Measurements from ENCODE around the gene AEBP1.
A peak's percentile ranks its signal among the peaks of the same experiment; 100 is the strongest.
"Not testable (repeated sequence)": the region's sequence is repeated elsewhere in the genome, so short reads cannot be mapped to it uniquely, and the experiment has no call there.

AEBP1 gene

DNA sequence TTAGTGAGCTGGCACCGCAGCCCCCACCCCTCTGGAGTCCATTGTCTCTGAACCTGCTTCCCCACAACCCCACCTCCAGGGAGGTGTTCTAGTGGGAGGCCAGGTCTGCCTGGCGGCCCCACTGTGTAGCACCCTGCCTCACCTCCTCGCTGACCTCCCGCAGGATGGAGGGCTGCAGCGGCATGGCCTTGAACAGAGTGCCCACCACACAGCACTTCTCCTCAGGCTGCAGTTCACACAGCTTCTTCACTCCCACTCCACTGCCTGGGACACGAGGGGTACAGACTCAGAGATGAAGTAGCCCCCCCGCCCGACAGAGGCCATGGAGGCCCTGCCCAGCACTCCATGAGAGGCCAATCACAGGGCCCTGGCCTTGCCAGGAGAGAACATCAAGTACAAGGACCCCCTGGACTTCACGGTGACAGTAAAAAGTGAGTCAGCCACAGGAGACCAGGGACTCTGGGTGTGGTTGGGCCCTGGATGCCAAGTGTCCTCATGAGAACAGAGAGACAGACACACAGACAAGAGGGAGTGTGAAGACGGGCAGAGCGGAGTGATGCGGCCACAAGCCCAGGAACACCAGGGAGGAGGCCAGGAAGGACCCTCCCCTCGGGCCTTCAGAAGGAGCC is 13.8 kb downstream of the AEBP1 start:
- DNase-seq (ENCODE audit: low read depth in 3 of 3): no peak

DNA sequence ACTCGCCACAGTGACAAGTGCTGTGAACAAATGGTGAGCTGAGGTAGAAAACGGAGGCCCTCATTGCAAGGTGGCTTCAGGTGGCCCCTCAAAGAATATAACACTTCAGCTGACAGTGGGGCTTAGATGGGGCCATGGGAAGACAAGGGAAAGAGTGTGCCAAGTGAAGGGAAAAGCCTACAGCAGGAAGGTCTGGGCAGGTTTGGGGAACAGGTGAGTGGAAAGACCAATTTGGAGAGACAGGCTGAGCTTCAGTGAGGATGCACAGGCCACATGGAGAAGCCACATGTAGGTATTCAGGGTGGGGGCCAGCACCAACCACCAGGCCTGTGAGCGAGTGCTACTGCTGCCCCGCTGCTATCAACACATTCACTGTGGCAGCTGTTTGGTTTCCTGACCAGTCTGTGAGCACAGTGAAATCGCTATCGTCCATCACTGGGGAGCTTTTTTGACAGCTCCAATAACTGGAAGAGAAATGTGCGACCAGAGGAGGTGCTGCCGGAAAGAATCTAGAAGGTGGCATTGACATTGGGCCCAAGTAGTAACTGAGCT is 15.8 kb downstream of the AEBP1 start:
- DNase-seq (ENCODE audit: low read depth in 3 of 3): no peak

DNA sequence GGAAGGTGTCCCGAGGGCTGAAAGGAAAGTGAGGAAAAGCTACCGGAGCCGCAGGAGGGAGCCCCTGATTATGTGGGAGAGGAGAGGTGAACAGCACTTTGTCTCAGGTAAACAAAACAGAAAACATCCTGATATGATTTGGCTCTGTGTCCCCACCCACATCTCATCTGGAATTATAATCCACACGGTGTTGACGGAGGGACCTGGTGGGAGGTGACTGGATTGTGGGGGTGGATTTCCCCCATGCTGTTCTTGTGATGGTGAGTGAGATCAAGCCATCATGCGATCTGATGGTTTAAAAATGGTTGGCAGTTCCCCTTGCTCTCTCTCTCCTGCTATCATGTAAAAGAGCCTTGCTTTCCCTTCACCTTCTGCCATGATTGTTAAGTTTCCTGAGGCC is 16.2 kb downstream of the AEBP1 start:
- DNase-seq (ENCODE audit: low read depth in 3 of 3): no peak

DNA sequence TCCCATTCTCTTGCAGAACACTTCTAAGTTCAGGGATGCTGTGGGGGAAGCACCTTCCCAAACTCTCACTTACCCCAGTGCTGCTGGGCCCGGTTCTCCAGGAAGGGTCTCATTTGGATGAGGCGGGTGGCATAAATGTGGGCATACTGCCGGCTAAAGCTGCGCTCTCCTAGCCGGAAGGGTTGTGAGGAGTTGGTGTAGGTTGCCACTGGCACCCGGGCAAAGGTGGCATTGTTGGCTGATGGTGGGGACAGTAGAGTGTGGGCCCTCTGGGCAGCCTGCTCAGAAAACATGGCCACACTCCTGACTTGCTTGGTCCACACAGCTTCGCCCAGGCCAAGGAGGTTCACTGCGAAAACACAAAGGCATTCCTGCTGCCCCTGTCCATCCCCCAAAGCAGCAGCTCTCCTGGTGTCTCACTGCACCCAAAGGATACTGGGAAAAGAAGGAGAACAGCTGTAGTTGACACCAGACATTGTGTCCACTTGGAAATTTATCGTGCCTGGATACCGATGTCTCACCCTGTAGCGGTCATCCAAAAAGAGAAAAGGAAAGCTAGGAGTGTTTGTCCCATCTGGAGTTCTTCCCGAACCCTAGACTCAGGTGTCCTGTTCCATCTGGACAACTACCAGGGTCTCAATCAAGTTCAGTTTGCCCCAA is 17.7 kb downstream of the AEBP1 start:
- DNase-seq (ENCODE audit: low read depth in 3 of 3): no peak

DNA sequence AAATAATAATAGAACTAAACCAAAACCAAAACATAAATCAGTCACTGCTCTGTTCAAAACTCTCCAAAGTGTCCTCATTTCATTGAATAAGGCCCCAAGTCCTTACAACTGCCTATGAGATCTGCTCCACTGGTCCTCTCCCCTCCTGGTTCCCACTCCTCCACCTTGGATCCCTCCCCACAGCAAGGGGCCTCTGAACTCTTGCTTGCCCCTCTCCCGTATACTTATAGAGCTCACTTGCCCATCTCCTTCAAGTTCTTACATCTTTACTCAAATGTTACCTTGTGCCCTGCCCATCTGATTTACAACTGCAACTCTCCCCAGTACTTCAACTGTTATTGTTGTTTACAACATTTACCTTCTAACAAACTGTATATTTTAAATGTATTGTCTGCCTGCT is 18.4 kb downstream of the AEBP1 start:
- no peak for DNase-seq (ENCODE audit: low read depth in 3 of 3)

DNA sequence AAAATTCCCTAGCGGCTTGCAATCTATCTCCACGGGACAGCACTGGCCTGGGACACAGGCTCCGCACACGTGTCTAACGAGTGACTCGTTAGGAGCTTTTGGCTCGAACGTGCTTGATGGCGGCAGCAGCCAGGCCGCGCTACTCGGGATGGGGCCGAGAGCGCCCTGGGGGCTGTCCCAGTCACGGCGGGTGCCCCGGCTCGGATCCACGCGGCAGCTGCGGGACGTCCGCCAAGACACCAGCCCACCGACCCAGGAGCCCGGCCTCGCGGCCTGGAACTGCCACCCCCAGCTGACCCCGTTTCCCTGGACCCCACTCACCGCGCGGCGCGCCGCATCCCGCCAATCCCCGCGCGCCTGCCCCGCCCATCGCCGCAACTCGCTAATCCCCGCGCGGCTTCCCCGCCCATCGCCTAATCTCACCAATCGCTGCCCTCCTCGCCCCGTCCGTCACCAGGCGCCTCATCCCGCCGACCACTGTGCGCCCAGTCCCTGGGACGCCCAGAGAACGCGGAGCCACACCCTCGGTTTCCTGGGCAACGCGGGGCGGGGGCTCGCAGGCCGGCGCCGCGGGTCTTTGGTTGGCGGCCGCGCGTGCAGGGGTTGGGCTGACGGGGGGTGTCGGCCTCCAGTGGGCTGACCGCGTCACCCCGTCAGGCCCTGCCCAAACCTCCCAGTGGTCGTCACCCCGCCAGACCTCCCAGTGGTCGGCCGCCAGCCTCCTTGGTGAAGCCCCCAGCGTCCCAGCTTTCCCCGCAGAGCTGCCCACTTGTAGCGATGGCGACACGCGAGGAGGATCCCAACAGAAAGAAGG is 19.3 kb downstream of the AEBP1 start, which contains the start of gene POLD2:
POLD2 (minus strand) TSS at position 359 of the 814 bp plus-strand sequence. CDS start 1,495 bp downstream, outside the sequence.
- peak; percentile 96 to 99 (median 97) for DNase-seq (ENCODE audit: low read depth in 3 of 3)

DNA sequence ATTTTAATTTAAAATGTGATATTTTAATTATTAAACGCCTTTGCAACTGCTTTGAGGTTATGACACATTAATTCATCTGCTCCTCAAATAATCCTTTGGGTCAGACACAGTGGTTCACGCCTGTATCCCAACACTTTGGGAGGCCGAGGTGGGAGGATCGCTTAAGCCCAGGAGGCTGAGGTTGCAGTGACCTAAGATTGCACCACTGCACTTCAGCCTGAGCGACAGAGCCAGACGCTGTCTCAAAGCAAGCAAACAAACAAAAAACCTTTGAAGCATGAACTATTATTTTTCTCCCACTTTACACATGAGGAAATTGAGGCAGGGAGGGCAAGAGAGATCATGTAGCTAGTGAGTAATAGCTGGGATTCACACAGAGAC is 20.7 kb downstream of the AEBP1 start:
- DNase-seq (ENCODE audit: low read depth in 3 of 3): no peak

DNA sequence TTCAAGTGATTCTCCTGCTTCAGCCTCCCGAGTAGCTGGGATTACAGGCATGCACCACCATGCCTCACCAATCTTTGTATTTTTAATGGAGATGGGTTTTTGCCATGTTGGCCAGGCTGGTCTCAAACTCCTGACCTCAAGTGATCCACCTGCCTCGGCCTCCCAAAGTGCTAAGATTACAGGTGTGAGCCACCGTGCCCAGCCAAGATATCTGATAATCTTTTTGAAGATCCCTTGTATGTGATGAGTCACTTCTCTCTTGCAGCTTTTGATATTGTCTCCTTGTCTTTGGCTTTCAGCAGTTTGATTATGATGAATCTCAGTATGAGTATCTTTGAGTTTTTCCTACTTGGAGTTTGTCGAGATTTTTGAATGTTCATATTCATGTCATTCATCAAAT is 22.4 kb downstream of the AEBP1 start:
- not testable (repeated sequence) for DNase-seq (ENCODE audit: low read depth in 3 of 3)

DNA sequence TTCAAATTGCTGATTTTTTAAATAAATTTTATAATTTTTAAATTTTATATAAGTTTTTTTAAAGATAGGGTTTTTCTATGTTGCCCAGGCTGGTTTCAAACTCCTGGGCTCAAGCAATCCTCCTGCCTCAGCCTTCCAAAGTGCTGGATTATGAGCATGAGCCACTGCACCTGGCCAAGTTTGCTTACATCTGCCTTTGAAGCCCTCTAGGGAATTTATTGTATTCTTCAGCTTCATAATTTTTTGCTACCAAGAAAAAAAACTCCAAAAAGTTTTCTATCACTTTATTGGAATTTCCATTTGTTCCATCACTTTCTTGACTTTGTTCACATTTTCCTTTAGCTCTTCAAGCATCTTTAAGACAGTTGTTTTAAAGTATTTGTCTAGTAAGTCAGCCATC is 23.0 kb downstream of the AEBP1 start:
- no peak for DNase-seq (ENCODE audit: low read depth in 3 of 3)

DNA sequence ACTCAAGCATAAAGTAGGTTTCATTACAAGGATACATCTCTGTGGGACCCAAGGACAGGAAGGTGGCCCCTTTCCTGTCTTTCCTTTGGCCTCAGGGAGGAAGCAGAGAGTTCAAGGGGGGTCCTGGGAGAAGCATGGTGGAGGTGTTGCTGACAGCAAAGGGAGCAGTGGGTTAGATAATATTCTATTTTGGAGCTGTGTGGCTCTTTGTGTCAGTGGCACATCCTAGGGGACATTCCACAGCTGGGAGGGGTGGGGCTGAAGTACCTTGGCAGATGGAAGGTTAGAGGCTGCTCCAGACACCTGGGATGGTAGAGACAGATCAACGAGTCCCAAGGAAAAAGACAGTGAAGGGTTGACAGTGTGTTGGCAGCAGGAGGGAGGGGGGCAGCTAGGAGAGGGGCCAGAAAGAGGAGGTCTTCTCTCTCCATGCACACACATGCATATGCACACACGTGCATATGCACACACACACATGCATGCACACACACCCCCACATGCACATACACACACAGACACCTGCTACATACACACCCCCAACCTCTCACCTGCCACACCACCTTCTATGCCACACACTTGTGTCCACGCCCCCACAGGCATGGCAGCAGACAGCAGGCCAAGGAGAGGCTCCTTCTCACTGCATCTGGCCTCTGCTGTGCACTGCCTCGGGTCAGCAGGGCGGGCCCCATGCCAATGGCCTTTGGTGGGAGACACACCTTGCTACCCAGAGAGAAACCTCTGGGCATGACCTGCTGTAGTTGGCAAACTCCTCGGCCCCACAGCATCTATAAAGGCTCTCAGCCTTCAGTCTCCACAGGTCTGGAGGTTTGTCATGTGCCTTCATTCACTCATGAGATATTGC is 24.8 kb downstream of the AEBP1 start:
- no peak for DNase-seq (ENCODE audit: low read depth in 3 of 3)

DNA sequence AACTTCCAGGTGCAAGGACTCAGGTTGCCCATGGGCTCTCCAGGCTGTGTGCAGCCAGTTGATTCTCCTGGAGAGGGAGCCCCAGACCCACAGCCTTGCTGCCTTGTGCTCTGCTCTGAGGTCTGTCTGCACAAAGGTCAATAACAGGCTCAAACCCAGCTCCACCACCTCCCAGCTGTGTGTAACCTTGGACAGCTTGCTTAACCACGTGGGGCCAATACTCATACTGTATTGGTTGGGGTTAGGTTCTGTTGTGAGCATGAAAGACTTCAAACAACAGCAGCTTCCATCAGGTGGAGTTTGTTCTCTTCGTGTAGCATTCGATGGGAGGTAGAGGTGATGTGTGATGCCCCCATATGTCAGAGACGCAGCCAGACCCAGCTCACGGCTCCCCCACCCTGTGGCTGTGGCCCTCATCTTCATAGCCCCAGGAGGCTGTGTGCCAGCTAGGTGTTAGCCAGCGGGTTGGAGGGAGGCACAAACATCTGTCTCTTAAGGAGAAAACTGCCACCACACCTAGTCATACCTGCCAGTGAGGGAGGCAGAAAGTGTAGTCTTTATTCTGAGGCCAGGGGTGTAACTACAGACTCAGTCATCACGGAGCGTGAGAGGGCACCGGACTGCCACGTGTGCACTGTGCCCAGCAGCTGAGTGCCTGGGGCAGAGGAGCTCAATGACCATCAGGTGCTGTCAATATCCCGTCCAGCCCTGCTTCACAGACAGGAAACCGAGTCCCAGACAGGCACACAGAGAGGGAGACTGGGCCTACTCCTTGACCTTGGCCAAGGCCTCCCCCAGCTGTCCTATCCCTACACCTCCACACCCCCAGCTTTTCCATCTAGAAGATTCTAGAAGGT is 27.3 kb downstream of the AEBP1 start:
- no peak for DNase-seq (ENCODE audit: low read depth in 3 of 3)

DNA sequence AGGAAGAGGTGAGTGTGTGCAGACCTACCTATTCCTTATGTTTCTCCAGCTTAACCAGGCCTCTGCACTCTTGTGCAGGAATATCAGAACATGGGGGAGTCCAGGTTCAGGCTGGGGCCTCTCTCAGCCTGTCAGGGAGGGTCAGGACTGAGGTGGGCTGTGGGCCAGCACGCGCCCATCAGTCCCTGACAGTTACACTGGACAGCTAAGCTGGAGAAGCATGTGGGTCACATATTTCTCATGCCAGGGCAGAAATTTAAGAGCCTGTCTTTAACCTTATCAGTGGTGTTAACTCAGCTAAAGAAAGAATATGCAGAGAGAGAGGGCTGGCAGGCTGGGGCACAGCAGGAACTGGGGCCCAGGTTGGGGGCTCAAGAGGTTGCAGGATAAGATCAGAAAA is 27.9 kb downstream of the AEBP1 start:
- no peak for DNase-seq (ENCODE audit: low read depth in 3 of 3)

DNA sequence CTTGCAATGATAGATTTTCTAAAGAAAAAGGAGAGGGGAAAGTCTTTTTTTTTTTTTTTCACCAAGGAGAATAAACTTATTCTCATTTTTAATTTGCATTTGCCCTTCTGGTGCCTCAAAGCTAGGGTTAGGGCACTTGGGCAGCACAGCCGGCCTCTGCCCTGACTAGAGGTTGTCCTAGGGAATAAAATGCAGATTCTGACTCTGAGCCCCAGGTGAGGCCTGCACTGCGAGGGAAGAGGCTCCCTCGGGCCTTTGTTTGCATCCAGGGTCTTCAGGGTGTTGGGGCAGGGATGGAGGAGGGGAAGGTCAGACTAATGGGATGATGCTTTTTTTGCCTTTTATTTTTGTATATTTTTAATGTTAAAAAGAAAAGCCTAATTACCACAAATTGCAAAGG is 29.1 kb downstream of the AEBP1 start:
- DNase-seq (ENCODE audit: low read depth in 3 of 3): no peak

DNA sequence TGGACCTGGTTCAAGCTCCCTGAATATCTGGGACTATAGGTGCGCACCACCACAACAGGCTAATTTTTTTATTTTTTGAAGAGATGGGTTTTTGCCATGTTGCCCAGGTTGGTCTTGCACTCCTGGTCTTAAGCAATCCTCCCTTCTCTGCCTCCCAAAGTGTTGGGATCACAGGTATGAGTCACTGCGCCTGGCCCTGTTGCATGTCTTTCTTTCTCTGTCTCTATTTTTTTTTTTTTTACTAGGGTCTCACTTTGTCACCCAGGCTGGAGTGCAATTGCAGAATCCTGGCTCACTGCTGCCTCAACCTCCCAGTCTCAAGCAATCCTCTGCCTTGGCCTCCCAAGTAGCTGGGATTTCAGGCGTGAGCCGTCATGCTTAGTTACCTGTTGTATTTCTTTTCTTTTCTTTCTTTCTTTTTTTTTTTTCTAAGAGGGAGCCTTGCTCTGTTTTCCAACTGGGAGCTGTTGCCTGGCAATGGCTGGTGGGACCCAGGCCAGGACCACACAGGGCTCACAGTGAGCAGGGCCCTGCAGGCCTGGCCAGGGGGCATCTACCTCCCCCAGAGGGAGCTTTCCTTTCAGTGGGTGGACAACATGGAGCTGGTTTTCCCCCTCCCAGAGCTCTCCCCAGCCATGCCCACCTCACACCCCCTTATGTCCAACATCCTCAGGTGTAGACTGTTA is 30.9 kb downstream of the AEBP1 start:
- no peak for DNase-seq (ENCODE audit: low read depth in 3 of 3)

DNA sequence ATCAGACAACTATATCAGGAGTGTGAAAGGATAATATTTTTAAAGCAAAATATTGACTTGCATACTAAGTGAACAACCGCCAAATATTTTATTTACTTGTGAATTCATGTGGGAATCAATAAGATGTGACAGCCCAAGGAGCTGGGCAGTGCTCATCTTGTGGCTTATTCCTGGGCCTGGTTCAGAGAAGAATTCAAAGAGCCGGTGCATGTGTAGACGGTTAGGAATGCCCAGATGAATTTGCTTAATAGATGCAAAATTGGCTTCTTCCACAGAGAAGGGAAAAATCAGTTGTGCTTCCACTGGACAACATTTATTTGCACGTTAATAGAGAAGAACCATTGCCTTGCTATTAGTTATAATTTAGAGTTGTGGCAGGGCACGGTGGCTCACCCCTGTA is 32.6 kb downstream of the AEBP1 start:
- no peak for DNase-seq (ENCODE audit: low read depth in 3 of 3)

DNA sequence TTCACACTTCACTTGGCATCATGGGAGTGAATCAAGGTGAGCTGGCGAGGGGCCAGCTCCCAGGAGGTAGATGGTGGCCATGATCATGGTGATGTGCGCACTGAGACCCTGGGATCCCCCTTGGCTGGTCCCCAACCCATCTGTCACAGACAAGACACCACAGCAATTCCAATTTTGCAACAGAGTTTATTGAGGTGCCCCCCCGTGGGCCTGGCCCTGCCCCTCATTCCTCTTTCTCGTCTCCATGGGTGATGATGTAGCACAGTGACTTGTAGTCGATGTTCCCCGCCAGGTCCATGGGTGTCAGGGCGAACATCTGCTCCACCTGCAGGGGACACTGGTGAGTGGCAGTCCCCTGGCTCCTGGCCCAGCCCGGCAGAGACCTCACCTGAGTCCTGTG is 34.6 kb downstream of the AEBP1 start:
- no peak for DNase-seq (ENCODE audit: low read depth in 3 of 3)

DNA sequence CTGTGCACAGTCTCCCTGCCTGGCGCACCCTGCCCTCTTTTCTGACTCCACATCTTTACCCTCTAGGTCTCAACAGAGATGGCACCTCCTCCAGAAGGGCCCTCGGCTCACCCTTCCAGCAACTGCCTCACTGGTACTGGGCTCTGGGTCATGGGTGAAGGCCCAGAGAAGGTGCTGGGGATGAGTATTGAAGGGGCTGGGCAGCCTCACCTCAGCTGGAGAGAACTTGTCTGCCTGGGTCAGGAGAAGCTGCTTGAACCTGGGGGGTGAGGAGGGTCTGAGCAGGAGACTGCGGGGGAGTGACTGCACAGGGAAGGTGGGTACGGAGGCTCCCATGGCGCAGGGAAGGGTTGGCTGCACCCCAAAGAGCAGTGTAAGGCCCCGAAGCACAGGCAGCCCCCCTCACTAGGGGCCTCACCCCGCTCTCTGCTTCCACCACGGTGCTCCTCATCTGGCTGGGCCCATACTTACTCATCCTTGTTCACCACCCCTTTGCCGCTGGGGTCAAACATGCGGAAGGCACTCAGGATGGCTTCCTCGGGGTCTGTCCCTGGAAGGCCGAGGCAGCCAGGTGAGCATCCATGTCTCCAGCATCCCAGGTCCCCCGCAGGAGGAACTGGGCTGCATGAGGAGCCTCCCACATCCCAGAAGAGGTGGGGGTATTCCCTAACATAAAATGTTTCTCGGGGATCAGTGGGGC is 35.3 kb downstream of the AEBP1 start:
- DNase-seq (ENCODE audit: low read depth in 3 of 3): no peak

DNA sequence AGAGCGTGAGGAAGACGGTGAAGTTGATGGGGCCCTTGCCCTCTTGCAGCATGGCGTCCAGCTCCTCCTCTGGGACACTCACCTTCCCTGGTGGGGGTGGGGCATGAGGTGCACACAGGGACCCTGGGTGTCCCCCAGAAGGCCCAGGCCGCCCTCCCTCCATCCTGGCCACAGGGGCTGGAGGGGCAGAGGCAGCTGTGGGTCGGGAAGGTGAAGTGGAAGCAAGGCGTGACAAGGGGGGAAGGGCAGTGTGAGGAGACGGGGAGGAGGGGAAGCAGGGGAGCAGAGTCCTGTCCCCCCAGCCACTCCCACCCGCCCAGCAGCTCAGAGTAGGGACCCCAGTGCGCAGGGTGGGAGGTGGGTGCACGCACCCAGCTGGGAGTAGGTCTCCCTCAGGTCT is 36.2 kb downstream of the AEBP1 start:
- no peak for DNase-seq (ENCODE audit: low read depth in 3 of 3)

DNA sequence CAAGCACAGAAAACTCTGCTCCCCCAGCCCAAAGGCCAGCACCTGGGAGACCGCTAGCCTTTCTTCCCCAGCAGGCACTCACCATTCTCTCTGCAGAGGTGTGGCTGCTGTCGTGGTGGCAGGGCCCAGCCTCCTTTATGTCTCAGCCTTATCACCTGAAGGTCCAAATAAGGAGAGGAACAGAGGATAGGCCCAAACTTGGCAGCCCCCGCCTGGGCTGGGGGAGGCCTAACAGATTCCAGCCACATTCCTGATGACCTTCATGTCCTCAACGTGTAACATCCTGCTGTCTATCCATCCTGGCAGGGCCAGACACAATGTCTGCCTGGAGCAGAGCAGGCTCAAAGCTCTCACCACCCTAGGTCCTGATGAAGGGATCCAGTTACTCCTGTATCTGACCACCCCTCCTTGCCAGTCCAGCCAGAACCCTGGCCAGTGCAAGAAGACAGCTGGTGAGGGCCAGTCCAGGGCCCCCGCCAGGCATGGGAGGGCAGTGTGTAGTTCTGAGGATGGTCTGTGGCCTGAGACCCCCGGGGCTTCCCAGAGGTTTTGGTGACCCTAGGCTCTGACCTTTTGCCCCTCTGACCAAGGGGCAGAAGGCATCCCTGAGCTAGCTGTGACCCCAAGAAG is 37.2 kb downstream of the AEBP1 start, which contains the start of gene MYL7:
MYL7 (minus strand) TSS at position 112 of the 630 bp plus-strand sequence; CDS start at position 85, 27 bp downstream.
- DNase-seq (ENCODE audit: low read depth in 3 of 3): no peak
